Keratinocyte (primary cell): Measurements from ENCODE around the gene USP10. TPM values are rescaled to one million over a fixed set of nuclear protein-coding genes. Genes with fewer than 3 reads are reported as not detected.

Experiments
- DNase-seq: peaks from one replicate; pipeline ENCODE4 v3.0.0-alpha.2; 2011; ENCODE audit warnings: low read depth, missing footprints, low spot score
- FAIRE-seq: peaks from 2 replicates; lab custom pipeline; 2011; peaks lifted over from hg19 to GRCh38; lab: Jason Lieb, UNC
- H2AFZ ChIP-seq: 2 replicates; pipeline ENCODE4 v1.6.0; 2012; ENCODE audit warnings: low read length, control low read depth, inconsistent platforms; ENCODE audit not compliant: control insufficient read depth
- H3K27ac ChIP-seq: 2 replicates; pipeline ENCODE4 v1.5.1; 2011; ENCODE audit warnings: low read length; ENCODE audit not compliant: control insufficient read depth, insufficient read depth
- H3K27me3 ChIP-seq: 3 replicates; pipeline ENCODE4 v1.6.0; 2011; ENCODE audit warnings: low read length; ENCODE audit not compliant: control insufficient read depth, insufficient read depth; ENCODE audit errors: extremely low read depth
- H3K36me3 ChIP-seq, 2 experiments: 2 replicates in 1 of 2; 3 replicates in 1 of 2; pipeline ENCODE4 v1.5.1; 2011; ENCODE audit warnings: low read length in 2 of 2, mild to moderate bottlenecking in 1 of 2; ENCODE audit not compliant: control insufficient read depth in 2 of 2, insufficient read depth in 2 of 2; ENCODE audit errors: extremely low read depth in 1 of 2
- H3K4me1 ChIP-seq: 3 replicates; pipeline ENCODE4 v1.5.1; 2011; ENCODE audit warnings: low read length; ENCODE audit not compliant: control insufficient read depth, insufficient read depth; ENCODE audit errors: extremely low read depth
- H3K4me2 ChIP-seq: 3 replicates; pipeline ENCODE4 v1.6.0; 2011; ENCODE audit warnings: low read depth, low read length; ENCODE audit not compliant: control insufficient read depth, insufficient read depth; ENCODE audit errors: extremely low read depth
- H3K4me3 ChIP-seq, 3 experiments: fragments of 200-600 bp in 1 of 3; sonication (generic) in 1 of 3; 2 replicates in 2 of 3; 3 replicates in 1 of 3; pipeline ENCODE4 v1.5.1; 2011 to 2016; ENCODE audit warnings: low read length in 3 of 3, mild to moderate bottlenecking in 3 of 3, control low read depth in 2 of 3, inconsistent platforms in 1 of 3, low read depth in 1 of 3, mixed read lengths in 1 of 3, mixed run types in 1 of 3, moderate library complexity in 1 of 3; ENCODE audit not compliant: control insufficient read depth in 2 of 3, insufficient read depth in 2 of 3; ENCODE audit errors: extremely low read depth in 1 of 3
- H3K79me2 ChIP-seq: 2 replicates; pipeline ENCODE4 v1.6.0; 2012; ENCODE audit warnings: low read length; ENCODE audit not compliant: control insufficient read depth, insufficient read depth
- H3K9ac ChIP-seq: 3 replicates; pipeline ENCODE4 v1.6.0; 2011; ENCODE audit warnings: low read length; ENCODE audit not compliant: control insufficient read depth, insufficient read depth; ENCODE audit errors: extremely low read depth
- H3K9me1 ChIP-seq: 3 replicates; pipeline ENCODE4 v1.6.0; 2011; ENCODE audit warnings: low read length; ENCODE audit not compliant: control insufficient read depth, insufficient read depth; ENCODE audit errors: extremely low read depth
- H3K9me3 ChIP-seq: 2 replicates; pipeline ENCODE4 v1.5.1; 2012; ENCODE audit warnings: low read depth, low read length; ENCODE audit not compliant: control insufficient read depth
- H4K20me1 ChIP-seq: 3 replicates; pipeline ENCODE4 v1.6.0; 2011; ENCODE audit warnings: low read length; ENCODE audit not compliant: control insufficient read depth, insufficient read depth; ENCODE audit errors: extremely low read depth
- EZH2 ChIP-seq: IDR thresholded peaks from one replicate; pipeline ENCODE4 v1.6.1; 2012; ENCODE audit warnings: inconsistent platforms, mild to moderate bottlenecking, low read length, moderate library complexity
- dilution Hi-C: fragments of 300-500 bp; cut with MboI; formaldehyde crosslinking; loops from one replicate; pipeline ENCODE4 v1.7.0; 2020; ENCODE audit warnings: low sequenced_read_pairs; ENCODE audit not compliant: extremely low pct_ligation_motif_present
- polyA plus RNA-seq, 5 experiments: library from polyadenylated mRNA; depleted of rRNA in 3 of 5; stranded (reverse) in 3 of 5; stranded (forward) in 1 of 5; unstranded in 1 of 5; fragments of >200 nt; gene quantifications; 1 replicate in 1 of 5; 2 replicates in 3 of 5; 3 replicates in 1 of 5; pipeline versions ENCODE4 v1.2.1 to v1.2.3, GENCODE V29; 2011 to 2012; ENCODE audit warnings: missing spikeins in 2 of 5, low read depth in 1 of 5, low replicate concordance in 1 of 5
- TF ChIP-seq, protein P1 (sequence below), 3 experiments: IDR thresholded peaks in 1 of 3; conservative IDR thresholded peaks in 1 of 3; optimal IDR thresholded peaks in 1 of 3; 2 replicates in 2 of 3; 3 replicates in 1 of 3; pipeline versions ENCODE3 to v1.5.1; 2011; ENCODE audit warnings: low read length in 3 of 3, mild to moderate bottlenecking in 3 of 3, moderate library complexity in 2 of 3, control low read depth in 1 of 3, inconsistent platforms in 1 of 3; ENCODE audit not compliant: insufficient read depth in 2 of 3; ENCODE audit errors: extremely low read depth in 1 of 3

Gene USP10
- polyA plus RNA-seq, 1 donor (not counting 4 experiments of a cell fraction or from before 2014, with no cell fraction given) = 92.0 TPM

DNA sequence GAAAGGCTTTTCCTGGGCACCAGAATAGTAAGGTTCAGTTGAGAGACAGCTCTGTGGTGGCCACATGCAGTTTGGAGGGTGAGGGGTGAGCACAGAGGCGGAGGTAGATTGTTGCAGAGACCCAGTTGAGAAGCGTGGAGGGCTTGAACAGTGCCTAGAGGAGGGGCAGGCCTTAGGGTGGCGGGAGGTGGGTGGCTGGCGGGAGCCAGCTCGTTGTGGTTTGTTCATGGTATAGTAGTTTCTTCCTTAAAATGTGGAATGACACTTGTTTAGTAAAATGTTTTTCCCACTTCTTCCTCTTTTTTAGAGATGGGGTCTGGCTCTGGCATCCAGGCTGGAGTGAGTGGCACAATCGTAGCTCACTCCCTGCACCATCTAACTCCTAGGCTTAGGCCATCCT, 14.2 kb downstream of the USP10 start:
- H4K20me1 ChIP-seq = peaks cover 51% of the 10 kb centered on the region
- dilution Hi-C loops = no loop called here
- FAIRE-seq = no peak

DNA sequence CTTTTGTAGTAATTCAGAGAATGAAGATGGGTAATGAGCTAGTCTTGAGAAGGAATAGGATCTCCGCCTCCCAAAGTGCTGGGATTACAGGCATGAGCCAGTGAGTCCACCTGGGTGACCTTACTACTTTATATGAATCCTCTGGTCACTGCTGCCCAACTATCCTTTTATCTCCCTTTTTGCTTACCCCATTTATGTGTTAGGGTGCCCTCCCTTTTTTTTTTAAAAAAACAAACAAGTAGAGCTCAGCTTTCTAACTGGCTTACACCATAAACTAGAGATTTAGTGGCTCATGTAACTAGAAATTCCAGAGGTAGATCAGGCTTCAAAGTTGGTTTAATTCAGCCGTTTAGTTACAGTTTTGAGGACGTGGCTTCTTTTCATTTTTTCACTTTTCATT, 15.6 kb downstream of the USP10 start:
- Histone ChIP-seq H3K27me3 (no peaks in the 10 kb centered on the region), H2AFZ (no peak overlapping the region), H3K36me3 (peaks cover 15 to 30% of the 10 kb centered on the region in 2 experiments), H3K27ac (no peak overlapping the region), H3K9ac (no peak overlapping the region), H3K9me3 (no peaks in the 10 kb centered on the region), H3K79me2 (peaks cover 99% of the 10 kb centered on the region), H4K20me1 (peaks cover 43% of the 10 kb centered on the region), H3K4me2 (no peak overlapping the region), H3K9me1 (peaks cover 5% of the 10 kb centered on the region), H3K4me1 (peaks cover 23% of the 10 kb centered on the region), H3K4me3 (no peak overlapping the region)
- dilution Hi-C loops = no loop called here
- FAIRE-seq (no peak), DNase-seq (no peak)
- TF ChIP-seq, protein P1, sequence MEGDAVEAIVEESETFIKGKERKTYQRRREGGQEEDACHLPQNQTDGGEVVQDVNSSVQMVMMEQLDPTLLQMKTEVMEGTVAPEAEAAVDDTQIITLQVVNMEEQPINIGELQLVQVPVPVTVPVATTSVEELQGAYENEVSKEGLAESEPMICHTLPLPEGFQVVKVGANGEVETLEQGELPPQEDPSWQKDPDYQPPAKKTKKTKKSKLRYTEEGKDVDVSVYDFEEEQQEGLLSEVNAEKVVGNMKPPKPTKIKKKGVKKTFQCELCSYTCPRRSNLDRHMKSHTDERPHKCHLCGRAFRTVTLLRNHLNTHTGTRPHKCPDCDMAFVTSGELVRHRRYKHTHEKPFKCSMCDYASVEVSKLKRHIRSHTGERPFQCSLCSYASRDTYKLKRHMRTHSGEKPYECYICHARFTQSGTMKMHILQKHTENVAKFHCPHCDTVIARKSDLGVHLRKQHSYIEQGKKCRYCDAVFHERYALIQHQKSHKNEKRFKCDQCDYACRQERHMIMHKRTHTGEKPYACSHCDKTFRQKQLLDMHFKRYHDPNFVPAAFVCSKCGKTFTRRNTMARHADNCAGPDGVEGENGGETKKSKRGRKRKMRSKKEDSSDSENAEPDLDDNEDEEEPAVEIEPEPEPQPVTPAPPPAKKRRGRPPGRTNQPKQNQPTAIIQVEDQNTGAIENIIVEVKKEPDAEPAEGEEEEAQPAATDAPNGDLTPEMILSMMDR (optimal IDR thresholded peaks at IDR 0.05 in 1 of 3, IDR thresholded peaks at IDR 0.05 in 1 of 3, conservative IDR thresholded peaks at IDR 0.05 in 1 of 3; ENCODE audit: extremely low read depth in 1 of 3, insufficient read depth in 2 of 3, low read length in 3 of 3) = no peak
- TF ChIP-seq EZH2 = no peak

More for the DNA sequence above, 14.2 kb downstream of the USP10 start:
- no peak overlapping the region for H3K4me3 ChIP-seq
- H3K9me1 ChIP-seq = peaks cover 5% of the 10 kb centered on the region
- DNase-seq = no peak
- TF ChIP-seq EZH2 = no peak
- TF ChIP-seq, protein P1 (optimal IDR thresholded peaks at IDR 0.05 in 1 of 3, IDR thresholded peaks at IDR 0.05 in 1 of 3, conservative IDR thresholded peaks at IDR 0.05 in 1 of 3; ENCODE audit: extremely low read depth in 1 of 3, insufficient read depth in 2 of 3, low read length in 3 of 3) = no peak
- H3K9ac ChIP-seq = no peak overlapping the region
- peaks cover 14 to 30% of the 10 kb centered on the region in 2 experiments for H3K36me3 ChIP-seq
- H3K9me3 ChIP-seq = no peaks in the 10 kb centered on the region
- no peak overlapping the region for H3K4me2 ChIP-seq
- no peak overlapping the region for H2AFZ ChIP-seq
- peaks cover 11% of the 10 kb centered on the region for H3K4me1 ChIP-seq
- H3K27ac ChIP-seq = no peak overlapping the region
- peaks cover 99% of the 10 kb centered on the region for H3K79me2 ChIP-seq
- no peaks in the 10 kb centered on the region for H3K27me3 ChIP-seq
